ENCODE measurements around the gene TNFAIP8L2.

DNA sequence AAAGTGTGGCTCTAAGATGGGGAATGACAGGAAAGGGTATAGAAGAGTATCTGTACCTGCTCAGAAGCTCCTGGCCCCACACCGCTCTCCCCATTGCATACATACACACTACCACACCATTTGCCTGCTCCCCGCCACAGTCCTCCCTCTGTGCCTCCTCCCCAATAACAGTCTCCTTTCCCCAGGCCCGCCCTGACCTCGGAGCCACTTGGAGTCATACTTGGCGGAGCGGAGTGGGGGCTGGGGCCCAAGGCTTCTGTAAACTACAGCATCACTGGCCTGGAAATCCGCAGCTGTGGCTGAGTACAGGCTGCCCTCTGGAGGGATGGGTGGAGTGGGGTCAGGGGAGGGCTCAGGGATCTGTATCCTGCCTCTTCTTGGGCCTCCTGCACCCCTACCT, 18.7 kb upstream of the TNFAIP8L2 start:
- no peak for TF ChIP-seq CTCF (IDR thresholded peaks at IDR 0.05)
- TF ChIP-seq POLR2A (IDR thresholded peaks at IDR 0.05) = no peak
